ENCODE results near the gene WNT9A. TPM values are rescaled to one million over a fixed set of nuclear protein-coding genes. Genes with fewer than 3 reads are reported as not detected.

Gene WNT9A
- total RNA-seq, 3 donors from 2014 or later: 0.05 to 0.08 (median 0.05) TPM

- H3K27me3 Mint-ChIP-seq (ENCODE audit: low read depth): peaks cover 1% of the 10 kb centered on the region
Observed at GRCh38 chr1:227898502-227899140, 49.1 kb downstream of the WNT9A start.

GRCh38 chr1:227897704-227898438 is 49.9 kb downstream of the WNT9A start:
- no peak overlapping the region for H3K4me3 Mint-ChIP-seq
- no peaks in the 10 kb centered on the region for H3K36me3 Mint-ChIP-seq (ENCODE audit: insufficient read depth)
- H3K27me3 Mint-ChIP-seq (ENCODE audit: low read depth): peaks cover 1% of the 10 kb centered on the region
- H3K4me1 Mint-ChIP-seq (ENCODE audit: low read depth): peaks cover 11% of the 10 kb centered on the region
- H3K9me3 Mint-ChIP-seq: no peaks in the 10 kb centered on the region
- DNase-seq (no peak), ATAC-seq (no peak)

More at GRCh38 chr1:227898502-227899140, 49.1 kb downstream of the WNT9A start:
- Mint-ChIP-seq H3K4me1 (ENCODE audit: low read depth) (peaks cover 11% of the 10 kb centered on the region), H3K9me3 (no peaks in the 10 kb centered on the region), H3K4me3 (no peak overlapping the region), H3K36me3 (ENCODE audit: insufficient read depth) (no peaks in the 10 kb centered on the region)
- DNase-seq: no peak
- ATAC-seq: peak in 1 of 2 donors; percentile 7

- Mint-ChIP-seq H3K27me3 (ENCODE audit: low read depth) (peaks cover 1% of the 10 kb centered on the region), H3K4me1 (ENCODE audit: low read depth) (peaks cover 9% of the 10 kb centered on the region), H3K4me3 (no peak overlapping the region), H3K36me3 (ENCODE audit: insufficient read depth) (no peaks in the 10 kb centered on the region), H3K9me3 (no peaks in the 10 kb centered on the region)
- no peak for ATAC-seq
- DNase-seq: no peak
Observed at GRCh38 chr1:227896710-227897655, 50.7 kb downstream of the WNT9A start.

GRCh38 chr1:227895828-227896685 is 51.7 kb downstream of the WNT9A start:
- DNase-seq (peak; percentile 5), ATAC-seq (no peak)
- H3K36me3 Mint-ChIP-seq (ENCODE audit: insufficient read depth): no peaks in the 10 kb centered on the region
- H3K9me3 Mint-ChIP-seq: no peaks in the 10 kb centered on the region
- peaks cover 1% of the 10 kb centered on the region for H3K27me3 Mint-ChIP-seq (ENCODE audit: low read depth)
- H3K4me1 Mint-ChIP-seq (ENCODE audit: low read depth): peaks cover 7% of the 10 kb centered on the region
- H3K4me3 Mint-ChIP-seq: no peak overlapping the region

- DNase-seq (no peak), ATAC-seq (no peak)
- Mint-ChIP-seq H3K27me3 (ENCODE audit: low read depth) (no peaks in the 10 kb centered on the region), H3K36me3 (ENCODE audit: insufficient read depth) (no peaks in the 10 kb centered on the region), H3K9me3 (no peaks in the 10 kb centered on the region), H3K4me1 (ENCODE audit: low read depth) (peaks cover 6% of the 10 kb centered on the region), H3K4me3 (no peak overlapping the region)
Observed at GRCh38 chr1:227894831-227895451, 52.8 kb downstream of the WNT9A start.

GRCh38 chr1:227893949-227894721 is 53.6 kb downstream of the WNT9A start:
- no peak overlapping the region for H3K4me3 Mint-ChIP-seq
- ATAC-seq: no peak
- no peaks in the 10 kb centered on the region for H3K36me3 Mint-ChIP-seq (ENCODE audit: insufficient read depth)
- DNase-seq: no peak
- H3K27me3 Mint-ChIP-seq (ENCODE audit: low read depth): no peaks in the 10 kb centered on the region
- no peaks in the 10 kb centered on the region for H3K9me3 Mint-ChIP-seq
- peaks cover 9% of the 10 kb centered on the region for H3K4me1 Mint-ChIP-seq (ENCODE audit: low read depth)

GRCh38 chr1:227893300-227893948 is 54.3 kb downstream of the WNT9A start:
- Mint-ChIP-seq H3K36me3 (ENCODE audit: insufficient read depth) (no peaks in the 10 kb centered on the region), H3K4me1 (ENCODE audit: low read depth) (peaks cover 8% of the 10 kb centered on the region), H3K4me3 (no peak overlapping the region), H3K27me3 (ENCODE audit: low read depth) (no peaks in the 10 kb centered on the region), H3K9me3 (no peaks in the 10 kb centered on the region)
- ATAC-seq: no peak
- no peak for DNase-seq

- Mint-ChIP-seq H3K4me3 (no peak overlapping the region), H3K27me3 (ENCODE audit: low read depth) (no peaks in the 10 kb centered on the region), H3K9me3 (no peaks in the 10 kb centered on the region), H3K36me3 (ENCODE audit: insufficient read depth) (no peaks in the 10 kb centered on the region), H3K4me1 (ENCODE audit: low read depth) (peaks cover 8% of the 10 kb centered on the region)
- DNase-seq (no peak), ATAC-seq (no peak)
Observed at GRCh38 chr1:227892489-227893299, 55.0 kb downstream of the WNT9A start.

- Mint-ChIP-seq H3K4me1 (ENCODE audit: low read depth) (peaks cover 7% of the 10 kb centered on the region), H3K27me3 (ENCODE audit: low read depth) (no peaks in the 10 kb centered on the region), H3K4me3 (no peak overlapping the region), H3K9me3 (no peaks in the 10 kb centered on the region), H3K36me3 (ENCODE audit: insufficient read depth) (no peaks in the 10 kb centered on the region)
- ATAC-seq (no peak), DNase-seq (no peak)
Observed at GRCh38 chr1:227891955-227892488, 55.7 kb downstream of the WNT9A start.

GRCh38 chr1:227891223-227891954 is 56.3 kb downstream of the WNT9A start:
- DNase-seq: no peak
- no peaks in the 10 kb centered on the region for H3K36me3 Mint-ChIP-seq (ENCODE audit: insufficient read depth)
- H3K4me1 Mint-ChIP-seq (ENCODE audit: low read depth): peaks cover 10% of the 10 kb centered on the region
- no peaks in the 10 kb centered on the region for H3K27me3 Mint-ChIP-seq (ENCODE audit: low read depth)
- no peak overlapping the region for H3K4me3 Mint-ChIP-seq
- no peak for ATAC-seq
- no peaks in the 10 kb centered on the region for H3K9me3 Mint-ChIP-seq
